Neuron (in vitro differentiated cells): ENCODE measurements around the gene EMC10.
A peak's percentile ranks its signal among the peaks of the same experiment; 100 is the strongest.
"Not testable (repeated sequence)": the region's sequence is repeated elsewhere in the genome, so short reads cannot be mapped to it uniquely, and the experiment has no call there.

Source experiments
- H2AFZ ChIP-seq: one replicate; pipeline ENCODE4 v1.6.1; 2013; ENCODE audit warnings: low read depth, mild to moderate bottlenecking, inconsistent platforms, low read length, moderate library complexity
- H3K27me3 ChIP-seq: one replicate; pipeline ENCODE4 v1.6.1; 2013; ENCODE audit warnings: low read length; ENCODE audit not compliant: insufficient read depth
- H3K36me3 ChIP-seq: one replicate; pipeline ENCODE4 v1.6.1; 2013; ENCODE audit warnings: low read length; ENCODE audit not compliant: insufficient read depth
- H3K4me1 ChIP-seq: one replicate; pipeline ENCODE4 v1.6.1; 2013; ENCODE audit warnings: low read length; ENCODE audit not compliant: insufficient read depth
- H3K4me3 ChIP-seq: 2 replicates; pipeline ENCODE4 v1.5.1; 2013; ENCODE audit warnings: mild to moderate bottlenecking, low read length, moderate library complexity
- H3K9me3 ChIP-seq: one replicate; pipeline ENCODE4 v1.6.1; 2013; ENCODE audit warnings: low read length

The EMC10 gene

GRCh38 chr19:50459638-50460037, 16.7 kb upstream of the EMC10 start:
- peaks cover 1% of the 10 kb centered on the region for H3K9me3 ChIP-seq
- no peaks in the 10 kb centered on the region for H3K27me3 ChIP-seq
- H3K4me3 ChIP-seq: no peak overlapping the region
- H2AFZ ChIP-seq: no peak overlapping the region
- peaks cover 7% of the 10 kb centered on the region for H3K4me1 ChIP-seq
- H3K36me3 ChIP-seq: no peaks in the 10 kb centered on the region

- peaks cover 7% of the 10 kb centered on the region for H3K4me1 ChIP-seq
- no peaks in the 10 kb centered on the region for H3K36me3 ChIP-seq
- no peaks in the 10 kb centered on the region for H3K9me3 ChIP-seq
- H2AFZ ChIP-seq: no peak overlapping the region
- H3K27me3 ChIP-seq: no peaks in the 10 kb centered on the region
- no peak overlapping the region for H3K4me3 ChIP-seq
Measured at GRCh38 chr19:50460161-50460765, 16.0 kb upstream of the EMC10 start.

GRCh38 chr19:50461066-50461875, 15.0 kb upstream of the EMC10 start:
- Histone ChIP-seq H3K4me1 (peaks cover 15% of the 10 kb centered on the region), H3K36me3 (no peaks in the 10 kb centered on the region), H3K27me3 (no peaks in the 10 kb centered on the region), H3K9me3 (no peaks in the 10 kb centered on the region), H2AFZ (no peak overlapping the region), H3K4me3 (no peak overlapping the region)

GRCh38 chr19:50462970-50463369, 13.3 kb upstream of the EMC10 start:
- Histone ChIP-seq H3K36me3 (no peaks in the 10 kb centered on the region), H3K27me3 (no peaks in the 10 kb centered on the region), H3K4me3 (no peak overlapping the region), H3K9me3 (no peaks in the 10 kb centered on the region), H2AFZ (no peak overlapping the region), H3K4me1 (peaks cover 23% of the 10 kb centered on the region)

- H3K27me3 ChIP-seq: no peaks in the 10 kb centered on the region
- no peak overlapping the region for H2AFZ ChIP-seq
- H3K4me1 ChIP-seq: peaks cover 23% of the 10 kb centered on the region
- H3K9me3 ChIP-seq: no peaks in the 10 kb centered on the region
- no peak overlapping the region for H3K4me3 ChIP-seq
- H3K36me3 ChIP-seq: no peaks in the 10 kb centered on the region
Measured at GRCh38 chr19:50464348-50464747, 12.0 kb upstream of the EMC10 start.

GRCh38 chr19:50465000-50465399, 11.3 kb upstream of the EMC10 start:
- no peak overlapping the region for H2AFZ ChIP-seq
- H3K4me1 ChIP-seq: peaks cover 23% of the 10 kb centered on the region
- no peaks in the 10 kb centered on the region for H3K27me3 ChIP-seq
- no peak overlapping the region for H3K4me3 ChIP-seq
- no peaks in the 10 kb centered on the region for H3K9me3 ChIP-seq
- H3K36me3 ChIP-seq: no peaks in the 10 kb centered on the region

- peak overlapping the region; percentile 1 for H3K4me3 ChIP-seq
- H3K9me3 ChIP-seq: no peaks in the 10 kb centered on the region
- H3K4me1 ChIP-seq: peaks cover 15% of the 10 kb centered on the region
- H3K36me3 ChIP-seq: no peaks in the 10 kb centered on the region
- no peak overlapping the region for H2AFZ ChIP-seq
- H3K27me3 ChIP-seq: no peaks in the 10 kb centered on the region
Measured at GRCh38 chr19:50465986-50466705, 10.2 kb upstream of the EMC10 start.

- Histone ChIP-seq H3K4me3 (no peak overlapping the region), H3K27me3 (no peaks in the 10 kb centered on the region), H3K4me1 (peaks cover 15% of the 10 kb centered on the region), H2AFZ (no peak overlapping the region), H3K9me3 (no peaks in the 10 kb centered on the region), H3K36me3 (no peaks in the 10 kb centered on the region)
Measured at GRCh38 chr19:50466706-50467039, 9.6 kb upstream of the EMC10 start.

- Histone ChIP-seq H3K4me3 (no peak overlapping the region), H3K27me3 (no peaks in the 10 kb centered on the region), H2AFZ (no peak overlapping the region), H3K9me3 (no peaks in the 10 kb centered on the region), H3K36me3 (no peaks in the 10 kb centered on the region), H3K4me1 (peaks cover 15% of the 10 kb centered on the region)
Measured at GRCh38 chr19:50467566-50467965, 8.7 kb upstream of the EMC10 start.

- Histone ChIP-seq H3K9me3 (no peaks in the 10 kb centered on the region), H3K4me3 (no peak overlapping the region), H2AFZ (no peak overlapping the region), H3K27me3 (no peaks in the 10 kb centered on the region), H3K4me1 (peaks cover 15% of the 10 kb centered on the region), H3K36me3 (no peaks in the 10 kb centered on the region)
Measured at GRCh38 chr19:50468818-50469217, 7.5 kb upstream of the EMC10 start.

GRCh38 chr19:50473336-50473735, 3.0 kb upstream of the EMC10 start:
- not testable (repeated sequence) for H3K4me3 ChIP-seq, H3K27me3 ChIP-seq, H3K4me1 ChIP-seq, H3K36me3 ChIP-seq, H3K9me3 ChIP-seq, H2AFZ ChIP-seq

- H2AFZ ChIP-seq: no peak overlapping the region
- H3K4me1 ChIP-seq: peaks cover 5% of the 10 kb centered on the region
- H3K27me3 ChIP-seq: no peaks in the 10 kb centered on the region
- peaks cover 12% of the 10 kb centered on the region for H3K36me3 ChIP-seq
- H3K9me3 ChIP-seq: peaks cover 23% of the 10 kb centered on the region
- no peak overlapping the region for H3K4me3 ChIP-seq
Measured at GRCh38 chr19:50475101-50475568, 1.2 kb upstream of the EMC10 start.

GRCh38 chr19:50475736-50476223, 527 bp upstream of the EMC10 start:
- Histone ChIP-seq H3K4me3 (no peak overlapping the region), H3K27me3 (no peaks in the 10 kb centered on the region), H3K9me3 (peaks cover 23% of the 10 kb centered on the region), H3K36me3 (peaks cover 12% of the 10 kb centered on the region), H2AFZ (no peak overlapping the region), H3K4me1 (peaks cover 5% of the 10 kb centered on the region)
